ENCODE data around the gene TACC2. TPM values are rescaled to one million over a fixed set of nuclear protein-coding genes. Genes with fewer than 3 reads are reported as not detected.

Gene TACC2
- total RNA-seq, 1 donor from 2014 or later = not detected

DNA sequence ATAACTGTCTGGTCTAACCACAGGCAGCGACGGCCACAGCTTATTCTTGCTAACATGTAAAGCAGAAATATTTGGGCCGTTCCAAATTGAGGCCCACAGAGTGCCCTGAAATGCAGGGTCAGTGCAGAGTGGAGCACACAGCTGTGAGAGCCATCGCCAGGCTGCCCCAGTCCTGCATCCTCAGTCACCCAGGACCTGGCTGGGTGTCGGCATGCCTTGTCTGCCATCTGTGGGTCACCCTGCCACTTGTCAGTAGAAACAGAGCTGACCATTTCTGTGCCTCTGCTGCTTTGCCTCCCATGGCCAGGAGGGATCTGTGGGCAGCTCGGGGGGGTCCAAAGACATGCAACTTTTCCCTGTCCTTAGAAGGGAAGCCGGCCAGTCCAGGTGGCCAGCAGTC lies 224.8 kb downstream of the TACC2 start:
- CTCF ChIA-PET = no interaction called here

GRCh38 chr10:122216047-122216446 lies 227.1 kb downstream of the TACC2 start:
- DNase-seq (no peak), ATAC-seq (ENCODE audit: low read depth) (no peak)
- Mint-ChIP-seq H3K9me3 (no peaks in the 10 kb centered on the region), H3K27me3 (no peaks in the 10 kb centered on the region), H3K4me1 (no peaks in the 10 kb centered on the region), H3K27ac (no peak overlapping the region), H3K36me3 (ENCODE audit: low read depth) (no peaks in the 10 kb centered on the region), H3K4me3 (no peak overlapping the region)
- CTCF ChIA-PET = no interaction called here
- POLR2A ChIA-PET = no interaction called here
- intact Hi-C loops (cut with micrococcal nuclease) = no loop called here
- no peak for TF ChIP-seq CTCF (IDR thresholded peaks at IDR 0.05)

More for the DNA sequence above, 224.8 kb downstream of the TACC2 start:
- no peak for DNase-seq
- Mint-ChIP-seq H3K27me3 (no peaks in the 10 kb centered on the region), H3K4me3 (no peak overlapping the region), H3K36me3 (ENCODE audit: low read depth) (no peaks in the 10 kb centered on the region), H3K9me3 (no peaks in the 10 kb centered on the region), H3K27ac (no peak overlapping the region), H3K4me1 (no peaks in the 10 kb centered on the region)
- POLR2A ChIA-PET = no interaction called here
- no peak for ATAC-seq (ENCODE audit: low read depth)
- TF ChIP-seq CTCF (IDR thresholded peaks at IDR 0.05) = no peak
- intact Hi-C loops (cut with micrococcal nuclease) = no loop called here

DNA sequence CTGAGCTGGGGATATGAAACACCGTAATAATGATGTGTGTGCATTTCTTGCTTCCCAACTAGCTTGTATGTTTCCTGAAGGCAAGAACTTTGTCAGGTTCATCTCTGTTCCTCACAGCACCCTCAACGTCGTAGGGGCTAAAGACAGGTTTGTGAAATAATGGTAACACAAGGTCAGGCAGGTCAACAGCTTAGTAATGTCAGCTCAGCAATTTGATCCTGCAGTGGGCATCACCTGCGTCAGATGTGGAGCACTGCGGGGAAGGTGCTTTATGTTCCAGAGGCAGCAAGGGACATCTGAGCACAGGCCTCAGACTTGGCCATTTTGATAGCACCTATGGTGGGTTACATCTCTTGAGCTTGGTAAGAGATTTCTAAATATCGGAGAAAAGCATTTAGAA lies 230.4 kb downstream of the TACC2 start:
- Mint-ChIP-seq H3K27me3 (no peaks in the 10 kb centered on the region), H3K9me3 (no peaks in the 10 kb centered on the region), H3K4me3 (no peak overlapping the region), H3K27ac (no peak overlapping the region), H3K4me1 (no peaks in the 10 kb centered on the region), H3K36me3 (ENCODE audit: low read depth) (no peaks in the 10 kb centered on the region)
- POLR2A ChIA-PET = no interaction called here
- no peak for TF ChIP-seq CTCF (IDR thresholded peaks at IDR 0.05)
- ATAC-seq (ENCODE audit: low read depth) = no peak
- DNase-seq = no peak
- CTCF ChIA-PET = no interaction called here
- intact Hi-C loops (cut with micrococcal nuclease) = no loop called here

- H3K36me3 Mint-ChIP-seq (ENCODE audit: low read depth) = no peaks in the 10 kb centered on the region
- ATAC-seq (ENCODE audit: low read depth) (no peak), DNase-seq (no peak)
- ChIA-PET POLR2A (no interaction called here), CTCF (no interaction called here)
- no peak overlapping the region for H3K27ac Mint-ChIP-seq
- H3K27me3 Mint-ChIP-seq = no peaks in the 10 kb centered on the region
- no peaks in the 10 kb centered on the region for H3K4me1 Mint-ChIP-seq
- intact Hi-C loops (cut with micrococcal nuclease) = no loop called here
- H3K9me3 Mint-ChIP-seq = no peaks in the 10 kb centered on the region
- H3K4me3 Mint-ChIP-seq = no peak overlapping the region
- TF ChIP-seq CTCF (IDR thresholded peaks at IDR 0.05) = no peak
These were observed 231.8 kb downstream of the TACC2 start for GRCh38 chr10:122220736-122221135.

GRCh38 chr10:122221958-122222357 lies 233.0 kb downstream of the TACC2 start:
- Mint-ChIP-seq H3K27ac (no peak overlapping the region), H3K4me1 (no peaks in the 10 kb centered on the region), H3K4me3 (no peak overlapping the region), H3K27me3 (no peaks in the 10 kb centered on the region), H3K36me3 (ENCODE audit: low read depth) (no peaks in the 10 kb centered on the region), H3K9me3 (no peaks in the 10 kb centered on the region)
- intact Hi-C loops (cut with micrococcal nuclease) = no loop called here
- ChIA-PET CTCF (no interaction called here), POLR2A (no interaction called here)
- DNase-seq (no peak), ATAC-seq (ENCODE audit: low read depth) (no peak)
- no peak for TF ChIP-seq CTCF (IDR thresholded peaks at IDR 0.05)
